Mesenchymal stem cell (in vitro differentiated cells and primary cell): ENCODE data around the gene PDCL3.

Source experiments
- DNase-seq: peaks from one replicate; pipeline ENCODE4 v3.0.0-alpha.2; 2013
- H2AFZ ChIP-seq: one replicate; pipeline ENCODE4 v1.6.1; 2013; ENCODE audit warnings: low read depth, mild to moderate bottlenecking, control low read depth, inconsistent platforms, low read length, moderate library complexity
- H2AK5ac ChIP-seq: 2 replicates; pipeline ENCODE4 v1.6.1; 2013; ENCODE audit warnings: low read length, moderate library complexity, mild to moderate bottlenecking, inconsistent platforms; ENCODE audit not compliant: severe bottlenecking
- H2BK120ac ChIP-seq: one replicate; pipeline ENCODE4 v1.6.1; 2013; ENCODE audit warnings: low read depth, mild to moderate bottlenecking, inconsistent platforms, low read length, moderate library complexity
- H2BK12ac ChIP-seq, 2 experiments: one replicate each; pipeline ENCODE4 v1.6.1; 2013; ENCODE audit warnings: inconsistent platforms in 2 of 2, low read length in 2 of 2, mild to moderate bottlenecking in 2 of 2, moderate library complexity in 2 of 2, control low read depth in 1 of 2
- H2BK15ac ChIP-seq: one replicate; pipeline ENCODE4 v1.6.1; 2013; ENCODE audit warnings: mild to moderate bottlenecking, low read depth, inconsistent platforms; ENCODE audit not compliant: poor library complexity, severe bottlenecking
- H2BK5ac ChIP-seq: 2 replicates; pipeline ENCODE4 v1.6.1; 2013; ENCODE audit warnings: low read depth, mild to moderate bottlenecking, low read length, control low read depth, inconsistent platforms; ENCODE audit not compliant: poor library complexity, severe bottlenecking
- H3K14ac ChIP-seq, 2 experiments: one replicate each; pipeline ENCODE4 v1.6.1; 2013; ENCODE audit warnings: inconsistent platforms in 2 of 2, low read length in 2 of 2, control low read depth in 1 of 2, mild to moderate bottlenecking in 1 of 2, moderate library complexity in 1 of 2
- H3K18ac ChIP-seq, 2 experiments: one replicate each; pipeline ENCODE4 v1.6.1; 2013; ENCODE audit warnings: inconsistent platforms in 2 of 2, low read length in 2 of 2, control low read depth in 1 of 2, low read depth in 1 of 2, mild to moderate bottlenecking in 1 of 2
- H3K23ac ChIP-seq, 2 experiments: one replicate each; pipeline ENCODE4 v1.6.1; 2013; ENCODE audit warnings: inconsistent platforms in 2 of 2, low read length in 2 of 2, mild to moderate bottlenecking in 2 of 2, moderate library complexity in 2 of 2, control low read depth in 1 of 2
- H3K27ac ChIP-seq: 2 replicates; pipeline ENCODE4 v1.5.1; 2013; ENCODE audit warnings: mild to moderate bottlenecking, moderate library complexity, low read length, control low read depth, inconsistent platforms; ENCODE audit not compliant: poor library complexity, severe bottlenecking
- H3K27me3 ChIP-seq, 2 experiments: 2 replicates each; pipeline versions ENCODE4 v1.6.1 to v1.7.0; 2013; ENCODE audit warnings: low read length in 2 of 2, mild to moderate bottlenecking in 2 of 2, moderate library complexity in 2 of 2, control low read depth in 1 of 2, inconsistent platforms in 1 of 2; ENCODE audit not compliant: control insufficient read depth in 1 of 2, insufficient read depth in 1 of 2
- H3K36me3 ChIP-seq, 2 experiments: 2 replicates each; pipeline versions ENCODE4 v1.6.1 to v1.7.0; 2013; ENCODE audit warnings: low read length in 2 of 2, control low read depth in 1 of 2, inconsistent platforms in 1 of 2, low read depth in 1 of 2, mild to moderate bottlenecking in 1 of 2; ENCODE audit not compliant: insufficient read depth in 2 of 2, control insufficient read depth in 1 of 2
- H3K4ac ChIP-seq, 2 experiments: one replicate each; pipeline ENCODE4 v1.6.1; 2013; ENCODE audit warnings: inconsistent platforms in 2 of 2, low read length in 2 of 2, mild to moderate bottlenecking in 2 of 2, moderate library complexity in 2 of 2, control low read depth in 1 of 2, low read depth in 1 of 2
- H3K4me1 ChIP-seq: 2 replicates; pipeline ENCODE4 v1.6.1; 2013; ENCODE audit warnings: low read depth, low read length, control low read depth; ENCODE audit not compliant: control insufficient read depth, insufficient read depth
- H3K4me2 ChIP-seq: 2 replicates; pipeline ENCODE4 v1.6.1; 2013; ENCODE audit warnings: low read length, mild to moderate bottlenecking, inconsistent platforms; ENCODE audit not compliant: poor library complexity, severe bottlenecking
- H3K4me3 ChIP-seq, 2 experiments: 2 replicates each; pipeline versions ENCODE4 v1.5.1 to v1.7.0; 2013; ENCODE audit warnings: low read length in 2 of 2, mild to moderate bottlenecking in 2 of 2, control low read depth in 1 of 2, low read depth in 1 of 2; ENCODE audit not compliant: insufficient read depth in 1 of 2
- H3K79me1 ChIP-seq: replicated peaks from 2 replicates; pipeline ENCODE4 v1.6.1; 2013; ENCODE audit warnings: mild to moderate bottlenecking, control low read depth, low read length, inconsistent platforms; ENCODE audit not compliant: poor library complexity, severe bottlenecking
- H3K9ac ChIP-seq: 2 replicates; pipeline ENCODE4 v1.7.0; 2013; ENCODE audit warnings: mild to moderate bottlenecking, low read length, moderate library complexity
- H3K9me3 ChIP-seq: 2 replicates; pipeline ENCODE4 v1.7.0; 2013; ENCODE audit warnings: mild to moderate bottlenecking, low read length; ENCODE audit not compliant: control insufficient read depth
- H4K8ac ChIP-seq: one replicate; pipeline ENCODE4 v1.6.1; 2013; ENCODE audit warnings: inconsistent platforms, mild to moderate bottlenecking, low read length, moderate library complexity
- H4K91ac ChIP-seq: one replicate; pipeline ENCODE4 v1.6.1; 2013; ENCODE audit warnings: mild to moderate bottlenecking, low read length, inconsistent platforms
- WGBS: methylation state at CpG from one replicate; pipeline ENCODE4 v1.1.7; 2013; ENCODE audit warnings: mixed read lengths; 5-methylcytosine and 5-hydroxymethylcytosine counted together

The PDCL3 gene

DNA sequence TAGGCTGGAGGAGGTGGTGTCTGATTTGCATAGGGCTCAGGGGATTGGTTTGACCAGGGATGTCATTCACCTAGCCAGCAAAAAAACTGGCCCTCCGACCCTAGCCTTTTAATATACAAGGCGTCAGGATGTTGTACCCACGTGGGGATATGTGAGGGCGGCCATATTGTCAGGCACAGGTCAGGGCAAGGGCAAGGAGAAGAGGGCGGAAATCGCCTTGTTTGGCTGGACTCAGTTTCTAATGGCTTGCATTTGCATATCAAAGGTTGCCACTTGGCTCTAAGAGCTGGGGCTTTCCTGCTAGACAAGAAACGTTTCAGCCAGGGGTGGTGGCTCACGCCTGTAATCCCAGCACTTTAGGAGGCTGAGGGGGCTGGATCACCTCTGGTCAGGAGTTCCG lies 24.9 kb upstream of the PDCL3 start:
- Histone ChIP-seq H3K27me3 (no peaks in the 10 kb centered on the region), H4K91ac (no peak overlapping the region), H2BK5ac (no peak overlapping the region), H3K9ac (no peak overlapping the region), H2AFZ (no peak overlapping the region), H3K4me3 (no peak overlapping the region), H2BK120ac (no peak overlapping the region), H2BK12ac (no peak overlapping the region), H2AK5ac (no peak overlapping the region), H3K23ac (no peak overlapping the region), H3K14ac (no peak overlapping the region), H3K4me1 (no peaks in the 10 kb centered on the region), H3K27ac (no peak overlapping the region), H3K9me3 (no peaks in the 10 kb centered on the region), H3K18ac (no peak overlapping the region), H4K8ac (no peak overlapping the region), H3K36me3 (no peaks in the 10 kb centered on the region), H3K79me1 (no peaks in the 10 kb centered on the region), H3K4ac (no peak overlapping the region), H2BK15ac (no peak overlapping the region), H3K4me2 (no peak overlapping the region)
- DNase-seq: no peak
- WGBS: 69% methylated on average over 9 of the region's 9 CpGs

DNA sequence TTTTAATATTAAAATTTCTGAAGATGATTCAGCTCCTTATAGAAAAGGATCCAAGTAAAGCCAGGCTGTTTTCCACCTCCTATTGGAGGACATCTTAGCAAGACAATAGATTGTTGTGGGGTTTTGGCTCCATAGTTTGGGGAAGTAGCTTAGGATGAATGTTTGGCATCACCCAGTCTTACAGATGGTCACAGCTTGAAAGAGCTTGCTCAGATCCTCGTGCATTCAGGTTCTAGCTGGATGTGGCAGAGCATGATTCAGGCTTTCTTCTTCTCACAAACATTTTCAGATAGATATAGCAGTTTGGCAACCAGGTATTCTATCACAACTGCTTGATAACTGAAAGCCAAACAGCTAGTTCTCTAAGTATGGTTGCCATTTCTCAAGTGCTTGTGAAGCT lies 23.6 kb upstream of the PDCL3 start:
- H3K14ac ChIP-seq: no peak overlapping the region
- H3K27ac ChIP-seq: no peak overlapping the region
- H2AFZ ChIP-seq: no peak overlapping the region
- H3K36me3 ChIP-seq: no peaks in the 10 kb centered on the region
- no peak overlapping the region for H3K23ac ChIP-seq
- H2BK15ac ChIP-seq: no peak overlapping the region
- H3K18ac ChIP-seq: no peak overlapping the region
- H4K8ac ChIP-seq: no peak overlapping the region
- H3K9me3 ChIP-seq: peaks cover 2% of the 10 kb centered on the region
- no peak overlapping the region for H3K4me2 ChIP-seq
- H3K4me3 ChIP-seq: no peak overlapping the region
- no peak overlapping the region for H2BK120ac ChIP-seq
- no peak overlapping the region for H3K4ac ChIP-seq
- 36% methylated on average over 1 of the region's 1 CpG for WGBS
- no peak overlapping the region for H2BK5ac ChIP-seq
- peaks cover 2 to 5% of the 10 kb centered on the region in 2 experiments for H3K27me3 ChIP-seq
- no peaks in the 10 kb centered on the region for H3K79me1 ChIP-seq
- no peaks in the 10 kb centered on the region for H3K4me1 ChIP-seq
- DNase-seq: no peak
- H3K9ac ChIP-seq: no peak overlapping the region
- H4K91ac ChIP-seq: no peak overlapping the region
- H2BK12ac ChIP-seq: no peak overlapping the region
- no peak overlapping the region for H2AK5ac ChIP-seq

DNA sequence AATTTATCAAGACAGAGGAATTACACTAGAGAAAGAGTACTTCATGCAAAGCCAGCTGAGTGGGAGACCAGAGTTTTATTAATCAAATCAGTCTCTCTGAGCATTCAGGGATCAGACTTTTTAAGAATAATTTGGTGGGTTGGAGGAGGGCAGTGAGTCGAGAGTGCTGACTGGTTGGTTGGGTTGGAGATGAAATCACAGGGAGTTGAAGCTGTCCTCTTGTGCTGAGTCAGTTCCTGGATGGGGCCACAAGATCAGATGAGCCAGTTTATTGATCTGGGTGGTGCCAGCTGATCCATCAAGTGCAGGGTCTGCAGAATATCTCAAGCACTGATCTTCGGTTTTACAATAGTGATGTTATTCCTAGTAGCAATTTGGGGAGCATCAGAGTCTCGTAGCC lies 21.4 kb upstream of the PDCL3 start:
- Histone ChIP-seq H4K91ac (no peak overlapping the region), H2BK120ac (no peak overlapping the region), H3K27me3 (peaks cover 5% of the 10 kb centered on the region in 2 experiments), H2BK15ac (no peak overlapping the region), H3K79me1 (no peaks in the 10 kb centered on the region), H2AK5ac (no peak overlapping the region), H3K36me3 (no peaks in the 10 kb centered on the region), H3K9me3 (peaks cover 2% of the 10 kb centered on the region), H2BK5ac (no peak overlapping the region), H3K14ac (no peak overlapping the region), H3K9ac (no peak overlapping the region), H3K4me2 (no peak overlapping the region), H3K23ac (no peak overlapping the region), H3K18ac (no peak overlapping the region), H3K4me1 (no peaks in the 10 kb centered on the region), H3K4ac (no peak overlapping the region), H4K8ac (no peak overlapping the region), H3K4me3 (no peak overlapping the region), H2BK12ac (no peak overlapping the region), H3K27ac (no peak overlapping the region), H2AFZ (no peak overlapping the region)
- no peak for DNase-seq
- 55% methylated on average over 1 of the region's 3 CpGs for WGBS

DNA sequence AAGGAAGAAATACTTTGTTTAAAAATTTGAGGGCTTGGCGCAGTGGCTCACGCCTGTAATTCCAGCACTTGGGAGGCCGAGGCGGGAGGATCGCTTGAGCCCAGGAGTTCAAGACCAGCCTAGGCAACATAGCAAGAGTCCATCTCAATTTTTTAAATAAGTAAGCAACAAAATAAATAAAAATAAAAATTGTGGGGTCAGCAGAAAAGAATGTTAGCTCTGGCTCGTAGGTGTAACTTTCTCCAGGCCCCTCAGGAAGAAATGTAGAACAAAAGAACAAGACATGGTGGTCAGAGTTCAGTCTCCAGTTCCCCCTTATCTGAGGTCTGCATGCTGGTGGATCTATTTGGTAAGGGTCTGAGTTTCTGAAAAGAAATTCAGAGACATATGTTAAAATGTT lies 20.4 kb upstream of the PDCL3 start:
- Histone ChIP-seq H3K23ac (no peak overlapping the region), H2BK15ac (no peak overlapping the region), H4K91ac (no peak overlapping the region), H2AFZ (no peak overlapping the region), H2AK5ac (no peak overlapping the region), H3K9ac (no peak overlapping the region), H4K8ac (no peak overlapping the region), H3K4me3 (no peak overlapping the region), H2BK120ac (no peak overlapping the region), H3K79me1 (no peaks in the 10 kb centered on the region), H2BK12ac (no peak overlapping the region), H3K36me3 (no peaks in the 10 kb centered on the region), H3K18ac (no peak overlapping the region), H3K4ac (no peak overlapping the region), H2BK5ac (no peak overlapping the region), H3K27ac (no peak overlapping the region), H3K4me1 (no peaks in the 10 kb centered on the region), H3K9me3 (peaks cover 2% of the 10 kb centered on the region), H3K14ac (no peak overlapping the region), H3K4me2 (no peak overlapping the region), H3K27me3 (peaks cover 5 to 9% of the 10 kb centered on the region in 2 experiments)
- 98% methylated on average over 4 of the region's 6 CpGs for WGBS
- no peak for DNase-seq
